ENCODE results near the gene ERCC1. TPM values are rescaled to one million over a fixed set of nuclear protein-coding genes. Genes with fewer than 3 reads are reported as not detected.
"Not testable (repeated sequence)": the region's sequence is repeated elsewhere in the genome, so short reads cannot be mapped to it uniquely, and the experiment has no call there.

ERCC1 gene
- total RNA-seq, 1 experiment from 2014 or later: 121 TPM

DNA sequence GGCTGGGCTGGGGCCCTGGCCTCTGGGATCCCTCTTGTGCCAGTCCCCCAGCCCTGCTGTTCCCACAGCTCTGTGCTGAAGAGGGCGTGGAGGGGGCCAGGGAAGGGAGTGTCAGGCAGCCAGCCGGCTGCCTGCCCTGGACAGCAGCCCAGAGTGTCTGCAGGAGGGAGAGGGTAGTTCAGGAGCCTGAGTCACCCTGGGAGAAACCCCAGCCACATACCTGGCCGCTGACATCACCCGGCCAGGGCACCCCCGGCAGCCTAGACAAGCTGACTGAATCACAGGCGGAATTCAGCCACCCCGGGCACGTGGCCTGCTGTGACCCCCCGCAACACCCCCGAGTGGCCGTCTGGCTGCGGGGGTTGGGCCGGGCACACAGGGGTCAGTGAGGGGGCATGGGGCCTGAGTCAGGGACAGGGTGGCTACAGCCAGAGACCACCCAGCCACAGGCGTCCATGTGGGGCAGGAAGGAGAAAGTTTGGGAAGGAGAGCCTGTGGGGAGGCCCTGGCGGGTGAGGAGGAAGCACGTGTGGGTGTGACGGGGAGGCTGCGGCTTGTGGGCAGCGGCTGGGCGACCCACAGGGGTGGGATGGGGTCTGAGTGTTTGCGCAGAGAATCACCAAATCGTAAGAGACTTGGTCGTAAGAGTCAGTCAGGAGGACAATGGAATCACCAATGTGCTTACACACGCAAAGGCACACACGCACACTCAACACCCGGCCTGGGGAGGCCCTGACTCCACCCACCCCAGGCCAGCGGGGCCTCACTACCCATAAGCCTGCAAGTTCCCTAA, 32.2 kb upstream of the ERCC1 start:
- DNase-seq (ENCODE audit: low read depth): peak; percentile 100

DNA sequence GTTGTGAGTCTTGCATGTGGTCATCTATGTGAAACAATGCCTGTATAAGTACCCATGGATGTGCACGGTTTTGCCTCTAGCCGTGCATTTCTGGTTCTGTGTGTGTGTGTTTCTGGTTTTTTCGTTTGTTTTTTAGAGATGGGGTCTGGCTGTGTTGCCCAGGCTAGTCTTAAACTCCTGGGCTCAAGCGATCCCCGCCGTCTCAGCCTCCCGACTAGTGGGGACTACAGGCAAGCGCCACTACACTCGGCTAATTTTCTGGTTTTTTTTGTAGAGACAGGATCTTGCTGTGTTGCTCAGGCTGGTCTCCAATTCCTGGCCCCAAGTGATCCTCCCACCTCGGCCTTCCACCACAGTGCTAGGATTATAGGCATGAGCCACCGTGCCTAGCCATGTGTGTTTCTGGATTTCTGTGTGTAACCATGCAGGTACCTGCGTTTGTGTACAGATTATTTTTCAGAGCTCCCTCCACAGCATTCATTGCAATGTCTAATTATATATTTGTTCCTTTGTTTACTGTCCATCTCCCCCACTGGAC, 28.2 kb upstream of the ERCC1 start:
- no peak for DNase-seq (ENCODE audit: low read depth)

DNA sequence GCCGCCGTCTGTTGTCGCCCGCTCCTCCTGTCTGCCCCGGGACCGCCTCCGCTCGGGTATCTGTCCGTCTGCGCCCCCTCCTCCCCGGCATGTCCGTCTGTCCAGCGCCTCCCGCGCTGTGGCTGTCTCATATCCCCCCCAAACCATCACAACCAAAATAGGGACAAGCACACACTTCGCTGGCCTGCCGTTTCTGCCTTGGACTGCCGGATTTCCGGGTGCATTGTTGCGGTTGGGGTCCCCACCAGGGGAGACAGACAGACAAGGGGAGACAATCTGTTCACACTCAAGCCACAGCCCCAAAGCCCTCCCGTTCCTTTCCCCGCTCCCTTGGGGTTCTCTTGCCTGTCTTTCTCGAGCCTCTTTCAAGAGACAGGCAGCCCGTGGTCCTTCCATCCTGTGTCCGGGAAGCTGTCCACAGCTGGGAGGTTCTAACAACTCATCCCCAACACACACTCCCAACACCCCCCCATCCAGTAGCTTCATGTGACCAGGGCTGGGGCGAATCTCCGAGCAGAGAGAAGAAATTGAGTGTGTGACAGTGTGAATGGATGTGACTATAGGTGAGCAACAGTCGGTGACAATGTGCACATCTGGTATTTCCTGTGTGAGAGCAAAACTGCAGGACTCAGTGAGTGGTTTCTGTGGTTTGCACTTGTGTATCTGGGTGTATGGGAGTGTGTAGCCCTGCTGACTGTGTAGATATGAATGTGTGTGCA, 27.6 kb upstream of the ERCC1 start:
- peak; percentile 58 for DNase-seq (ENCODE audit: low read depth)

DNA sequence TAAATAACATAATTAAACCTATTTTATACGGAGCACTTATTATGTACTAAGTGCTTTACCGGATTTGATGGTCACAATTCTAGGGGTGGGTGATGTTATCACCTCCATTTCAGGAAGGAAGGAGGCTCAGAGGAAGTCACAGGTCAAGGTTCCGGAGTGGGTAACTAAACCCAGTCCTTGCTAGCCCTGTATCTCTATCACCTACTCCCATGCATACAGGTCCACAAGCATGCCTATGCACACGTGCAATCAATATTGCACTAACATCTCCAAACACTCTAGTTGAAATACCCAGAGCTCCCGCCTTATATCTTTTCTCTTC, 26.3 kb upstream of the ERCC1 start:
- DNase-seq (ENCODE audit: low read depth): no peak

DNA sequence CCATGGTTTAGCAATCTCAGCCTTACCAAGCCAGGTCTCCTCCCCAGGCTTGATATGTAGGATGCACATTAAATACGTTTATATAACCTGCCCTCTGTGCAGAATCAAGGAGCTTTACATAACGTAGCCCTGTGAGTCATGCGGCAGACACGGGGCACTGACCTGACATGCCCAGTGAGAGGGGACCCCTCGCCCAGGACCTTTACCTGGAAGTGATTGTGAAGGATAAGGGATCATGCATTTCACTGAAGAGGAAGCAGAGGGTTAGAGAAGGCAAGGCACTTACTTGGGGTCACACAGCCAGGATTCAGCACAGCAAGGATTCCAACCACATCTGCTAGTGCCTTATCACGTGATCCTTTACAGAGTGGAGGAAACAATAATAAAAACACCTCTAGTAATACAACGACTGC, 25.2 kb upstream of the ERCC1 start:
- DNase-seq (ENCODE audit: low read depth): no peak

DNA sequence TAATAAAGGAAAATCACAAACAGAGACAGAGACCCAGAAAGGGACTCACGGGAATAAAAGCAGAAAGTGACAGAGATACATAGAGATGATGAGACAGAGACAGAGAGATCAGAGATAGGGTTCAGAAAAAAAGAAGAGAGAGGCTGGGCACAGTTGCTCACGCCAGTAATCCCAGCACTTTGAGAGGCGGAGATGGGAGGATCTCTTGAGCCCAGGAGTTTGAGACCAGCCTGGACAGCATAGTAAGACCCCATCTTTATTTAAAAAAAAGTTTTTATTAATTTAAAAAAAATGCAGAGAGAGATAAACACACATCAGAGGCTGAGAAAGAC, 24.7 kb upstream of the ERCC1 start:
- DNase-seq (ENCODE audit: low read depth): no peak

DNA sequence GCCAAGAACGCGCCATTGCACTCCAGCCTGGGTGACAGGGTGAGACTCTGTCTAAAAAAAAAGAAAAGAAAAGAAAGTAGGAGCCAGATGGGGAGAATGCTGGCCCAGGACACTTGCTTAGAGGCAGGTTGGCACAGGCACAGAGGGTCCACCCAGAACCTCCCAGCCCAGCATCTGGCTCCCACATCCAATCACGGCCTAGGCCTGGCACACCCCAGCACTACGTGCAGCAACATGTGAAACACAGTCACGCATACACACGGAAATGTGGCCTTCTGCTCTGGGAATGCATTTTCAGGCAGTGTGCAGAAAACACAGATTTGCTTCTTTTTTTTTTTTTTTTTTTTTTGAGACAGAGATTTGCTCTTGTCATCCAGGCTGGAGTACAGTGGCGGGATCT, 23.2 kb upstream of the ERCC1 start:
- DNase-seq (ENCODE audit: low read depth): no peak

DNA sequence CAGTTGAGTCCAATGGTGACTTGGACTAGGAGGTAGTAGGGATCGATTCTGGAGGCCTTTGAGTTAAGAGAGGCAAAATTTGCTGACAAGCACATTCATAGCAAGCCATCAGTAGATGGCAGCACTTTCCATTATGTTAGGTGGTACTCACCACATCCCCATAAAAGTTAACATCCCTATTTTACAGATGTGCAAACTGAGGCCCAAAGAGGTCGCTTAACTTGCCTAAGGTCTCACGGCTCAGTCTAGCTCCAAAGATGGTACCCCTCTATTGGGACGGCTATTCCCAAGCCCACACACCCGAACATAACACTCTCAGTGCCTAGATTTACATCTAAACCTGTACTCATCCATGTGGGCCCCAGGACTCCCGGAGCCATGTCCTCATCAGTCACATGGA, 22.6 kb upstream of the ERCC1 start:
- DNase-seq (ENCODE audit: low read depth): peak; percentile 41

DNA sequence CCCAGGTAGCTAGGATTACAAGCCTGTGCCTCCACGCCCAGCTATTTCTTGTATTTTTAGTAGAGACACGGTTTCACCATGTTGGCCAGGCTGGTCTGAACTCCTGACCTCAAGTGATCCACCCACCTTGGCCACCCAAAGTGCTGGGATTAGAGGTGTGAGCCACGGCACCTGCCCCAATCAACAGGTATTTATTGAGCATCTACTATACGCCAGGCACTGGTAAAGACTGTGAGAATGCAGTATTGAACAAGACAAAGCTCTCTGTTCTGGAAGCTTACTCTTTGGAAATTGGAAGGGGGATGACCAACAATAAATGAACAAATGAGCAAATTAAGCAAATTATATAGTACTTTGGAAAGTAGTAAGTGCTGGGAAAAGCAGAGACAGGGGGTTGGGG, 21.4 kb upstream of the ERCC1 start:
- DNase-seq (ENCODE audit: low read depth): no peak

DNA sequence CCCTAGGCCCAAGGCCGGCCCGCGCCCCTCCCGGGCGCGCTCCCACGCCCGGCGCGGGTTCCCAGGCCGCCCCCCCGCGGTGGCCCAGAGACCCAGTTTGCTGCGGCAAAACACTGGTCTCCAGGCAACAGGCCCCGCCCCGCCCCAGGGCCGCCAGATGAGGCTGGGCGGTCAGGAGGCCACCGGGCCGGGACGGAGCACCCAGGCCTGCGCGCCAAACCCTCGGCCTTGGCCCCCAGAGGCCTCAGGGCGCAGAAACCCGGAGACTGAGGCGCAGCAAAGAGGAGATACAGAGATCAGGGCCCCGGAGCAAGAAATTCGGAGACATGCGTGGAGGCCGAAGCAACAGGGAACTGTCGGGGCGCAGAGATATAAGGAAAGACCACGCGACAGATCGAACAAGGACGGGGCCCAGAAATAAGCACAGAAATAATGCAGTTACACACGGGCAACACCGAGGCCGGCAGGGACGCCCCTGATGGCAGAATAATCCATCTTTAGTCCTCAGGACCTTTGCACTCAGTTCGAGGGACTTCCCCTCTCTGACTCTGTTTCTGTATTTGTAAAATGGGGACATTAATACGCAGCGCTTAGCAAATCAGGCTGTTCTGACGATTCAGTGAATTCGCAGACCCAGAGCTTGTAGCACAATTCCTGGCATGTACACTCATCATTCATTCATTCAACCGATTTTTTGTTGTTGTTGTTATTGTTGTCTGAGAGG, 20.8 kb upstream of the ERCC1 start:
- peak; percentile 89 for DNase-seq (ENCODE audit: low read depth)

DNA sequence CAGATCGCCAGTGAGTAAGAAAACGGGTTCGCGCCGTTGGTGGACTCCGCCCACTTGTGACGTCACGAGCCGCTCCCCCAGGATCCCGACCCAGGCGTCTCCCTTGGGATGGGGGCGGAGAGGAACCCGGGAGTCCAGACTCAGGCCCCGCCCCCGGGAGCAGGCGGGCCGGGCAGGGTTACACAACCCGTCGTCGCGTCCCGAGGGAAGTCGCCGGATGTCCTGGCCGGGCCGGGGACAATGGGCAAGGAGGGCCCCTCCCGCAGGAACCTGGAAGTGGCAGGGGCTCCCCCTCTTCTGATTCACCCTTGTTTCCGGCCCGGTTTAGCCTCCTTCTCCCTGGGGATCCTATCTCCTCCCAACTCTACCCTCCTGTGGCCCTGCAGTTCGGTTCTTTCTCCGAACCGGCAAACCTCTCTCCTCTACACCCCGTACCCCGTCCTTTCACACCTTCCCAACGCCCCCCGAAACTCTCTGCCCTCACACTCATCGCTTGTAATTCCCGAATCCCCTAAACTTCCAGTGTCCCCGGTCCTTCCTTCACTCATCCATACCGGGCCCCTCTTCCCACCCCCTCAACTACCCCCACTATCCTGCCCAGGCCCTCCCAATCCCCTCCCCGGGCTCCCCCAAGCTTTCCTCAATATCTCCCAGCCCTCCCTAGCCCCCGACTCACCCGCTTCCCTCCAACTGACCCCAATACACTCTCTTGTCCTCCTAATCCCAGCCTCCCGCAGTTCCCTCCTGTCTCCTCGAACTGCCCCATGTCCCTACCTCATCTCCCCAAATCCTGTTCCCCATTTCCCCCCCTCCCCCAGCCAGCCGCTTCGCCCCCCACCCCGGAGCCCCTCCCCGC, 20.0 kb upstream of the ERCC1 start:
- DNase-seq (ENCODE audit: low read depth): peak; percentile 96

DNA sequence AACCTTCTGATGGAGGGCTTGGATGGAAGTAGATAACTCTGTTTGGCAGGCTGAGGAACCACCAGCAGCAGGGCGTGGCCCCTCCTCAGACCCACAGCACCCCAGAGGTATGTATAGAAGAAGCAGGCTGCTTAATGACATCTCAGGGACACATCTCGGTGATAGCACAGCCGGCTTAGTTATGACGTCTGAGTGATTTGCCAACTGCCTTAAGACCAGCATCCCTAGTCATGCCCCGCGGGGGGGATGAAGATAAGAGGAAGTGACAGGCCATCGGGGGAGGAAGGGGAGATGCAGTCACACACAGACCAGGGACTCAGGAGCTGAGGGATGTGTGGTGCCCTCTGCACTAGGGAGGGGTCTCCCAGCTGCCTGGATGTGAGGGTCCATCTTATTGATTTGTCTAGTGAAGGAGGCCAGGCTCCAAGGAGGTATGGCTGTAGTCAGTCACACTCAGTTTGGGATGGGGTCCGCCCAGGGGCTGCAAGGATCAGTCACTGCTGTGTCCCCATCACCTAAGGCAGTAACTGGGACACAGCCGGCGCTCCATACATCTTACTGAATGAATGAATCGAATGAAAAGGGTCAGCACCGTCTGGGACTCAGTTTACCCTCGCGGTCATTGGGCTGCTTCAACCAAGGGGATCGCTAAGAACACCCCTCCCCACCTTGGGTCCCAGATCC, 19.2 kb upstream of the ERCC1 start:
- DNase-seq (ENCODE audit: low read depth): peak; percentile 79

DNA sequence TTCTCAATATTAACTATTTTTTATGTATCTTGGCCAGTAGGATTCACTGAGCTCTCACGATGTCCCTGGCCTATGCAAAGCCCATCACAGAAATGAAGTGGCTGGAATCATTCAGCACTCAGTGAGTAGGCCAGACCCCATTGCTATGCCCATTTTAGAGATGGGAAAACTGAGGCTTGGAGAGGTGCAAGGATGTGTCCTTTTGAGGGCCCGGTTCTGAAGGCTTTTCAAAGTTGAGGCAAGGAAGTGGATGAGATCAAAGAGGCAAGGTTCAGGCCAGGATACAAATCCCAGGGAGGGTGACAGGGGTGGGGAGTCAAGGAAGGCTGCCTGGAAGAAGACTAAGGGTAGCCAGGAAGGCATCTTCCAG, 18.7 kb upstream of the ERCC1 start:
- no peak for DNase-seq (ENCODE audit: low read depth)

DNA sequence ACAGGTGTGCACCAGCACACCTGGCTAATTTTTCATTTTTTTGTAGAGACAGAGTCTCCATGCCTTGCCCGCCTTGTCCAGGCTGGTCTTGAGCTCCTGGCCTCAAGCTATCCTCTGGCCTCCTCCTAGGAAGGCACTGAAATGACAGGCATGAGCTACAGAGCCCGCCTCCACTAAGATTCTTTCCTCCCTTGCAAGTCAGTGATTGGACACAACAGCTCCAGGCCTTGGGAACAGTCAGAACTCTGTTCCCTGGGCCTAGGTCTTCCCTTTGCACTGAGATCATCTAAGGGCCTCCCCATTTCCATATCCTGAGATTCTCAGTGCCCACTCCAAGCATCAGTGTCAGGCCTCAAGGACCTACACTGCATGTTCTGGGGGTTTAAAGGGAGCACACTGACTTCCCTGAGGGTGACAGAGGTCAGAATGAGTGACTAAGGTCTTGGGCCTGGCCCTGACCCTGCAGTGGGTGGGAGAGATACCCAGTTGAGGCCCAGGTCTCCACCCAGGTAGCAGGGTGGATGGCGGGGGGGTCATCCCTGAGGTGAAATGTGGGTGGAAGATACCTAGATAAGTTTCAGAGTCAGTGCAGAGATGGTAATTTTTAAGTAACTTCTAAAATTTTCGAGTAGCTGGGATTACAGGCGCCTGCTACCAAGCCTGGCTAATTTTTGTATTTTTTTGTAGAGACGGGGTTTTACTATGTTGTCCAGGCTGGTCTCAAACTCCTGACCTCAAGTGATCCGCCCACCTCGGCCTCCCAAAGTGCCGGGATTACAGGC, 17.3 kb upstream of the ERCC1 start:
- DNase-seq (ENCODE audit: low read depth): peak; percentile 42

DNA sequence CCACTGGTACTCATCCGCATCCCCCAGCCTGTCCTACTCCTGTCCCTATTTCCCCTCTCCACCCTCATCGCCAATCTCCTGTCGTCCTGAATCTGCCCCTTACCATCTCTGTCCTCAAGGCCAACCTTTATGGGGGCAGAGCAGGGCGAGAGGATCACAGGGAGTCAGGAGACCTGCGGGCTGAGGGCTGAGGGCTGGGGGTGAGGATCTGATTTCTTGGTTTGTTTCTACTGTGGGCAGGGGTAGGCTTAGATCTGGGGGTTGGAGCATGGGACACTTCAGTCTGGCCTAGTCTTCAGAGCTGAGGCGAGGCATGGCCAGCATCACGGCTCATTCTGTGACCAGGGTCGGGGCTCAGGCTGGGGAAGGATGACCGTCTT, 16.5 kb upstream of the ERCC1 start:
- DNase-seq (ENCODE audit: low read depth): no peak

DNA sequence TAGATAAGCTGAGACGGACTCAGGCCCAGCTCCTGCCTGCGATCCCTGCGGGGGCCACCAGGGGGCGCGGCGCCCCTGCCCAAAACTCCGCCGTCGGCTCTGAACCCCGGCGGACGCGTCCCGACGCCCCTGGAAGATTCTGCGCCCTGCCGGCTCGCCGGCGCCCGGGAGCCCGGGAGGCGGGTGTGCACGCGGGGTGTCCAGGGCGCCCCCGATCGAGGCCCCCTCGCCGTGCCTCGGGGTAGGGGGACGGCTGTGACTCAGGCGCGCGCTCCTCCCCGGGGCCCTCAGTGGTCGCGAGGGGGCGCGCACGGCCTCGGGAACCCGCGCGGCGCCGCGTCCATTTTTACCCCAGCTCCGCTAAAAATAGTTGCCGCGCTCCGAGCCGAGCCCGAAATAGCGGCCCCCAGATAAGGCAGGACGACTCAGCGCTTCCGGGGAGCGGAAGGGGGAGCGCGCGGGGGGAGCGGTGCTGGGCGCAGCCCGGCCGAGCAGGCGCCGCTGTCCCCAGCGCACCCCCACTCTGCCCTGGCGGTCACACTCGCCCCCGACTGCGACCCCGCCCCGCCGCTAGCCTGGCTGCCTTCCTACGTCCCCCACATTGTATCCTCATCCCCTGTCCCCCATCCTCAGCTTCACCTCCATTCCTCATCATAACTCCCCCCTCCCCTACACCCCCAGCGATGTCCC, 16.0 kb upstream of the ERCC1 start:
- DNase-seq (ENCODE audit: low read depth): peak; percentile 84

DNA sequence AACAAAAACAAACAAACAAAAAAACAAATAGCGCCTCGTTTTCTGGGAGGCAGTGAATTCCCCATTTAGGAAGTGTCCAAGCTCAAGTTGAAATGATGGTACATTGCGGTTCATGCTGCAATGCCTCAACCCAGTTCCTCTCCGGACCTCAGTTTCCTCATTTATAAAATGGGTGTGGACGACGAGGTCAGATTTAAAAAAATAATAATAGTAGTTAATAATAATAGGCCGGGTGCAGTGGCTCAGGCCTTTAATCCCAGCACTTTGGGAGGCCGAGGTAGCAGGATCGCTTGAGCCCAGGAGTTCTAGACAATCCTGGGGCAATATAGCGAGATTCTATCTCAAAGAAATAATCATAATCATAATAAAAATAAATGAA, 15.5 kb upstream of the ERCC1 start:
- DNase-seq (ENCODE audit: low read depth): no peak

DNA sequence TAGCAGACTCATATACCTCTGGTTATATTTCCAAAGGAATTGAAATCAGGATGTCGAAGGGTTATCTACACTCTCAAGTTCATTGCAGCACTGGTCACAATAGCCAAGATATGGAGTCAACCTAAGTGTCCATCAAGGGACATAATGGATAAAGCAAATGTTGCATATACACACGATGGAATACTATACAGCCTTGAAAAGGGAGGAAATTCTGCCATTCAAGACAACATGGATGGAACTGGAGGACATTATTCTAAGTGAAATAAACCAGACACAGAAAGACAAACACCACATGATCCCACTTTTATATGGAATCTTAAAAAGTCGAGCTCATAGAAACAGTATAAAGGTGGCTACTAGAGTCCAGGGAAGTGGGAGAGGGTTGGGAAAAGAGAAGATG, 13.6 kb upstream of the ERCC1 start:
- DNase-seq (ENCODE audit: low read depth): no peak

DNA sequence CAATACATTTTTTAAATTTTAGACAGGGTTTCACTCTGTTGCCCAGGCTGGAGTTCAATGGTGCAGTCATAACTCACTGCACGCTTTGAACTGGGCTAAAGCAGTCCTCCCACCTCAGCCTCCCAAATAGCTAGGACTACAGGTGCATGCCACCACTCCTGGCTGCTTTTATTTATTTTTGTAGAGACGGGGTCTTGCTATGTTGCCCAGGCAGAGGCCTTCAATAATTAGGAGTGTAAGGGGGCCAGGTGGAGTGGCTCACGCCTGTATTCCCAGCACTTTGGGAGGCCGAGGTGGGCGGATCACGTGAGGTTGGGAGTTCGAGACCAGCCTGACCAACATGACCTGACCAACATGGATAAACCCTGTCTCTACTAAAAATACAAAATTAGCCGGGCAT, 8.8 kb upstream of the ERCC1 start:
- not testable (repeated sequence) for DNase-seq (ENCODE audit: low read depth)

DNA sequence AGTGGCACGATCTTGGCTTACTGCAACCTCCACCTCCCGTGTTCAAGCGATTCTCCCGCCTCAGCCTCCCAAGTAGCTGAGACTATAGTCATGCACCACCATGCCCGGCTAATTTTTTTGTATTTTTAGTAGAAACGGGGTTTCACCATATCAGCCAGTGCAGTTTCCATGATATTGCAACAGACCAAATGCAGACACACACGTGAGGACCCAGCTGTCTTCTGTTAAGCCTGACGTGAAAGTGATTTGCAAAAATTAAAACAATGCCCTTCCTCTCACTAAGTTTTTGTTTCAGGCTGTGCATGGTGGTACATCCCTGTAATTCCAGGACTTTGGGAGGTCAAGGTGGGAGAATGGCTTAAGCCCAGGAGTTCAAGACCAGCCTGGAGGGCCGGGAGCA, 7.3 kb upstream of the ERCC1 start:
- not testable (repeated sequence) for DNase-seq (ENCODE audit: low read depth)
